ENCODE data around the gene IL6ST.
A peak's percentile ranks its signal among the peaks of the same experiment; 100 is the strongest.

The IL6ST gene

DNA sequence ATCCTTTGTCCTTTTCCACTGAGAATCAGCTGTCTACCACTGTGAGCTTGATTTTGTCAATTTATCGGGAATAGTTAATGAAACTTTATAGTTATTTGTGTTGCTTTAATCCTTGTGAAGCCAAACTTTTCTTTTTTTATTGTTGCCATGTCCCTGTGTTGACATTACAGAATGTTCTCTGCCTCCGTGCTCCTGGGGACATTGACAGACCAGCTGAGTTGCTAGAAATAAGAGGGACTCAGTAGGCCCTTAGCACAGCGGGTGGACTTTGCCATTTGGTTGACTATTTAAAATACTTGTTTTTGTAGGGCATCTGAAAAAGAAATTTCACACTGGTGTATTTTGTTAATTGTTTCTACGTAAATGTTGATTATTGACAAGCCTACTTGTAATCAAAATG, 73.1 kb downstream of the IL6ST start:
- DNase-seq (ENCODE audit: low read depth in 2 of 3, low spot score in 1 of 3) = no peak

- DNase-seq (ENCODE audit: low read depth in 2 of 3, low spot score in 1 of 3) = no peak
Observed at GRCh38 chr5:55920784-55921183, 74.0 kb downstream of the IL6ST start.

GRCh38 chr5:55919625-55920024, 75.1 kb downstream of the IL6ST start:
- DNase-seq (ENCODE audit: low read depth in 2 of 3, low spot score in 1 of 3) = no peak

DNA sequence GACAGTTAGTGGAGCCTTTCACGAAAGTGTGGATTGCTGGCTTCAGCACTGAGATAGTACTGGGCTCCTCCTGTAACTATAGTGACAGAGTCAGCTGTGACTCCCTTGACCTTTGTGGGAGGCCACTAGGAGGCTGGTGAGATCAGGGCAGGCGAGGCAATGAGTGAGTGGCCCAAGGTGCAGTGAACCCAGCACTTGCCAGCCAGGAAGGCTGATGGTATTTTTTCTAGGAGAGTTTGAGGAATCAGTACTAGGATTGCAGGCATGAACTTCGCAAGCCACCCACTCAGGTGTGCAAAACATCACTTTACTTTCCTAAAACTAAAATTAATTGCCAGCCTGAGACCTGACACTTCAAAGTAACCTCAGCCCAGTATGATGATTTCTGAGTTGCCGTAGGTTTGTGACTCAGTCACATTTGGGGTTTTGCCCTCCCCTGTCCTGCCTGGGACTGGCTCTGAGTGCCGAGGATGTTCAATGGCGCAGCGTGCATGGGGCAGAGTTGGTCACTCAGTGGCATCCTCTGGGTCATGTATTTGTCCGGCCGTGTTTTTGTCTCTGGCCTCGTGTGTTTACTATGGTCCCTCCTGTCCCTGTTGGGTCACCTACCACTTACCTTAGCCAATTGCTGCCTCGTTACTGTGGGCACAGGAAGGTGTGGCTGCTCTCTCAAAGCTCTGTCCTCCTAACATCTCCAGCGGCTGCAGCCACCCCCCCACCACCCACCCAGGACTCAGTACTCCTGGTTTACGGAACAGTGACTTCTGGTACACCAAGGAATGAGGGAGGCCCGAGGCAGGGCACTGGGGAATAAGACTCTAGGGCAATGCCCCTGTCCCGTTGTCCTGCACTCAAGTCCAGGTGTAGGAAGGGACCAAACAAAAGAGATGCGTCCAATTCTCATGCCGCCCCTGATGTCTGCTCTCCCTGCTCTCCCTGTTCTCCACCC, 76.4 kb downstream of the IL6ST start:
- DNase-seq (ENCODE audit: low read depth in 2 of 3, low spot score in 1 of 3) = no peak

DNA sequence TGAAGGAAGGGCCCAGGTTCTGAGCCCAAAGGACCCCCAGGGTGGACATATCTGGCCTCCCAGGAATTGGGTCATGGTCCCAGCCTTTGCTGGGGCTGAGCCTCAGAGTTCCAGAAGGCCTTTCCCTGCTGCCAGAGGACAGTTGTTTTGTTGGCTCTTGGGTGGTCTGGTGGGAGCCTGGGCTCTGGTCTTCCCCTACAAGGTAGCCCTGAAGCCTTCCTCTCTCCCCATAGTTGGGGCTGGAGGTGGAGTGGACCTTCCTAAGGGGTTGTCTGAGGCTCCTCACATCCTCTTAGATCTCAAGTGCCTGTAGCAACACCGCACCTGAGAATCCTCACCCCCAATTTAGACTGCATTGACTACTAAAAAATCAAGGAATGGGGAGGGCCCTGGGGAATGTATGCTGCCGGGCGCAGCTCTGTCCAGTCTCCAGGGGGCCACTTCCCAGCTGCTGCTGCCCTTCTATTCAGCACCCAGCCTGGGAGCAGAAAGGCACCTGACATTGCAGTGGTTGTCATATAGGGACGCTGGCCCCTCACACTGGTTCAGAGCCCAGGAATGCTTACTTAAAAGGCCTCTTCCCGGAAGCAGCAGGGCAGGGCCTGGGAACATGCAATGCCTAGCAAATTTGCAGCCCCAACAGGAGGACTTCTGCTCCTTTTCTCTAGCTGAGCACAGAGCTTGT, 77.2 kb downstream of the IL6ST start:
- no peak for DNase-seq (ENCODE audit: low read depth in 2 of 3, low spot score in 1 of 3)

DNA sequence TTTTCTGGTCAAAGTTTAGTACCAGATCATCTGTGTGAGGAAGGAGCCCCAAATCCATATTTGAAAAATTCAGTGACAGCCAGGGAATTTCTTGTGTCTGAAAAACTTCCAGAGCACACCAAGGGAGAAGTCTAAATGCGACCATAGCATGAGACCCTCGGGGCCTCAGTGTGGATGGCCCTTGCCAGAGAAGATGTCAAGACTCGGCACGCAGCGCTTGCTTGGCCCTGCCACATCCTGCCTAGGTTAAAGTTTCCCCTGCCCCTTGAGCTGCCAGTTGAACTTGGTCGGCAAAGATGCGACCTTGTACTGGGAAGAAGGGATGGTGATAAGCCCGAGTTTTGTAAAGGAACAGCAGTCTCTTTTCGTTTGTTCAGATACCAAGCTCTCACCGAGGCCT, 77.8 kb downstream of the IL6ST start:
- no peak for DNase-seq (ENCODE audit: low read depth in 2 of 3, low spot score in 1 of 3)

- no peak for DNase-seq (ENCODE audit: low read depth in 2 of 3, low spot score in 1 of 3)
Observed at GRCh38 chr5:55915783-55916182, 79.0 kb downstream of the IL6ST start.

GRCh38 chr5:55914971-55915370, 79.8 kb downstream of the IL6ST start:
- no peak for DNase-seq (ENCODE audit: low read depth in 2 of 3, low spot score in 1 of 3)

- no peak for DNase-seq (ENCODE audit: low read depth in 2 of 3, low spot score in 1 of 3)
Observed at GRCh38 chr5:55913466-55914413, 81.0 kb downstream of the IL6ST start.

DNA sequence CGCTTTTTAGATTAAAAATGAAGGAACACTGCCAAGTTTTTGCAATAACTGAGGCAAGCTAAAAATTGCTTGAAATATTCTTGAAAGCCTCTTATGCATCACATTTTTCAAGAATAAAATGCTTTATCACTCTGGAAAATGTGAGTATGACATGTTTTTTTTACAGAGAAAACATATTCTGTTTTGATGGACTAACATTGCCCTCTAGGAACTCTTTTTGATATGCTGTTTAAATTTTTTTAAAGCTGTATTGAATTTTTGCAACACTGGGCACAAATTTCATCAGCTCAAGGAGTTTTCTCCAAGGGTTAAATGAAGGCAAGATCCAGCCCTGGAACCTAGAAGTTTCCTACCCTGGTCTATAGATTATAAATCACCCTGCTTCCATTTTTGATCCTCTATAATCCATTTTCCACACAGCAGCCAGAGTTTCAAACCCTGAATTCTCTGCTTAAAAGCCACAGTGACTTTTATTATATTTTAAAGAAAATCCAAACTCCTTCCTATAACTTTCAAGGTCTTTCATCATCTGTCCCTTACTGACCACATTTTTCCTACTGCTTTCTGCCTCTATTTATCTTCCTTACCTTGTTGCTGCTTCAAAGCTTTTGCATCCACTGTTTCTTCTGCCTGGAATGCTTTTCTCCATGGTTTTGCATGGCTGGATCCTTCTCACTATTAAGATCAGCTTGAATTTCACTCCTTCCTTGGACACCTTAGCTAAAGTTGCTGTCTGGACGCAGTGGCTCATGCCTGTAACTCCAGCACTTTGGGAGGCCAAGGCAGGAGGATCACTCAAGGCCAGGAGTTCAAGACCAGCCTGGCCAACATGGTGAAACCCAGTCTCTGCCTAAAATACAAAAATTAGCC, 82.7 kb downstream of the IL6ST start:
- DNase-seq (ENCODE audit: low read depth in 2 of 3, low spot score in 1 of 3) = no peak

DNA sequence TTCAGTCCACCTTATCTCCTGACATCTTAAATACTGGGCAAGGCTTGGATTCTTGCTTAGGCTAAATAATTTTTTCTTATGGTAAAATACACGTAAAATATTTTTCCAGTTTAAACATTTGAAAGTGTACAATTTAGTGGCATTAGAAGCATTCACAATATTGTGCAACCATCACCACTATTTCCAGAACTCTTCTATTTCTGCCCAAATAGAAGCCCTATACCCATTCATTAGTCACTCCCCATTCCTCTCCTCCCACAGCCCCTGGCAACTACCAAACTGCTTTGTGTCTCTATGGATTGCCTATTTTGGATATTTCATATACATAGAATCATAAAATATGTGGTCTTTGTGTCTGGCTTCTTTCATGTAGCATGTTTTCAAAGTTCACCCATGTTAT, 86.0 kb downstream of the IL6ST start:
- no peak for DNase-seq (ENCODE audit: low read depth in 2 of 3, low spot score in 1 of 3)

DNA sequence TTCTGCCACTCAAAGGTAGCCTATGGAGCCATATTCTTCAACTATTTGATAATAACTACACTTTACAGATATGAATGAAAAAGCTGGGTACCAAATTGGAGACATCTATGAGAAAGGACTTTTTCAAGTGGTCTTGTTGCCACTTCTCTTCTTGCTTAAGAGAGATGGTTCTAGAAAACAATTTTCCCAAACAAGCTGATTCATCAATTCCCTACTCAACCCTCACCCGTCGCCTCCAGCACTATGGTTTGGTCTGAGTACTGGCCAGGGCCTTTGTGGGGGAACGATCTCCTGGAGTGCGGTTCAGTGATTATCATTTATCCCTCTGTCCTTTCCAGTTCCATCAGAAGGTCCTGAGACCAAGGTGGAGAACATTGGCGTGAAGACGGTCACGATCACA, 86.8 kb downstream of the IL6ST start:
- DNase-seq (ENCODE audit: low read depth in 2 of 3, low spot score in 1 of 3) = no peak

GRCh38 chr5:55905251-55905650, 89.5 kb downstream of the IL6ST start:
- no peak for DNase-seq (ENCODE audit: low read depth in 2 of 3, low spot score in 1 of 3)

DNA sequence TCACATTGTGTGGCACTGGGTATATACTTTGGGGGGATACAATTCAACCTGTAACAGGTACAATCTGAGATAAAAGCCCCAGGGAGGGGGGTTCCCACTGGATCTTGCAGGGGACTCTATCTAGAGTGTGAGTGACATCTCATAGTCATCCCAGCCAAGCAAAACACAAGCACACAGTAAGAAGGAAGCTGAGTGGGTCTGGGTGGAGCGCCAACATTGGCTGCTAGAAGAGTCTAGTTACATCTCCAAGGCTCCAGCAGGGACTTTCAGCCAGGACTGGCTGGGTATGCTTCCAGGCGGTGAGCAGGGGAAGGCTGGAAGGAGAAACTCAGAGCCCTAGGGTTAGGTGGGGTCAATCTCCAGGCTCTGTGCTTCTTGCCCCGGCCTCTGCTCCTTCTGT, 90.6 kb downstream of the IL6ST start:
- DNase-seq (ENCODE audit: low read depth in 2 of 3, low spot score in 1 of 3) = no peak

DNA sequence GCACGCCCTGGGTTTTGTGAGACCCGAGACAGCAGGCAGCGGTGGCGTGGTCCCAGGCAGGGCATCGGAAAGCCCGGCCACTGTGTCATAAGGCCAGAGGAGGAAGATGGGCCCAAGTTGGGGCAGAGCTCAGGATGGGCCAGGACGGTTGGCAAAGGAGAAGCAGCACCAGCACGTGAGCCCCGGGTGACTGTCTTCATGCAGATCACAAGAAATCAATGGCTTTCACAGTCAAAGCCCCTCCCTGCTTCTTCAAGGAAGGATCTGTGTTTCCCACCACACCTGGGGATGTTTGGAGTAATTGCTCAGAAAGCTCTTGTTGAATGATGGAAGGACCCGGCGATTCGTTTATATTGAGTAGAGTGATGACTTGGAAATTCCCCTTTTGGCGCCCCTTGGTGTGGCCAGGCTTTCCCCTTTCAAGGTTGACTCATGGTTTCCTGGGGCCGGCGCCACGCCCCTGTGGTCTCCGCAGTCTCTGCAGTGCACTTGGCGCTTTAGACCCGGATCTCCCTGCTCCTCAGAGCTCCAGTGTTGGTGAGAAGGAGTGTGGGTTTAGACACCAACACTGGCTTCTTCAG, 91.6 kb downstream of the IL6ST start:
- peak; percentile 55 to 65 (median 63) for DNase-seq (ENCODE audit: low read depth in 2 of 3, low spot score in 1 of 3)

- DNase-seq (ENCODE audit: low read depth in 2 of 3, low spot score in 1 of 3) = no peak
Observed at GRCh38 chr5:55902696-55903095, 92.1 kb downstream of the IL6ST start.

GRCh38 chr5:55900776-55901175, 94.0 kb downstream of the IL6ST start:
- DNase-seq (ENCODE audit: low read depth in 2 of 3, low spot score in 1 of 3) = no peak

DNA sequence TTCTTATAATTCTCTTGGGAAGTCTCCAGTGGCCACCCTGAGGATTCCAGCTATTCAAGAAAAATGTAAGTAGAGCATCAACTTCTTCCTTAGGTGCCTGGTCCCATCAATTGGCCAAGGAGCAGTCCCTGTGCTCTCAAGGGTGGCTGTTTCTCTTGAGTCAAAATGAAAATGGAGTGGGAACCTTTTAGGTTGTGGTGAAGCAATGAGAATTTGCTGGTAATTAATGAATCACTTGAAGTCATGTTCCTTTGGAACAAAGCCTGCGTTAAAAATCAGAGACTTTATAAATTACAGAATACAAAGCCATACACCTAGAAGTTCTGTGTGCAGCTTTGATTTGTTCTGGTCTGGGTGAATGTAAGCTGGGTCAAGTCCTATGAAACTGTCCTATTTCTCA, 94.7 kb downstream of the IL6ST start:
- no peak for DNase-seq (ENCODE audit: low read depth in 2 of 3, low spot score in 1 of 3)

GRCh38 chr5:55899344-55899743, 95.4 kb downstream of the IL6ST start:
- DNase-seq (ENCODE audit: low read depth in 2 of 3, low spot score in 1 of 3) = no peak

DNA sequence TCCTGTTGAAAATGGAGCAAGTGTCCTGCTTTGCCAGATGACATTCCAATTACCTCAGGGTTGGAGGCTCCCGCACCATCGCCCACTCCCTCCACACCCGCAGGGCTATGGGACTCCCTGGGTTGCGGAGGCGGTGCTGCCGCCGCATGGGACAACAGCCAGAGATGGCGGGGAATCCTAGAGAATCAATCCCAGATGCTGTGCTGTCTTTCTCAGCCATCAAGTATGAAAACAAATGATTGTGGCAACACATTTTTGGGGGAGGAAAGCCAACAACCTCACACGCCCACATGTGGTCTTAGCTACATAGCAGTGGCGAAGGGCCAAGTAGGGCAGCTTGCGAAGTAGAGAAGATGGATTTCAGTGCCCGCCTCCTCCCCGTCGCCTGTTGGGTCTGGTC, 96.9 kb downstream of the IL6ST start:
- DNase-seq (ENCODE audit: low read depth in 2 of 3, low spot score in 1 of 3) = no peak

Measured in stimulated activated CD4-positive, alpha-beta T cell treated with anti-CD3 and anti-CD28 coated beads, Interleukin-12 subunit alpha, Interleukin-12 subunit beta, amount 100 ng/mL, for 48 hours (primary cell).